ENCODE results near the gene SLC4A8. TPM values are rescaled to one million over a fixed set of nuclear protein-coding genes. Genes with fewer than 3 reads are reported as not detected.
A peak's percentile ranks its signal among the peaks of the same experiment; 100 is the strongest.

The SLC4A8 gene
- total RNA-seq, 1 donor from 2014 or later, result 2.3 TPM

DNA sequence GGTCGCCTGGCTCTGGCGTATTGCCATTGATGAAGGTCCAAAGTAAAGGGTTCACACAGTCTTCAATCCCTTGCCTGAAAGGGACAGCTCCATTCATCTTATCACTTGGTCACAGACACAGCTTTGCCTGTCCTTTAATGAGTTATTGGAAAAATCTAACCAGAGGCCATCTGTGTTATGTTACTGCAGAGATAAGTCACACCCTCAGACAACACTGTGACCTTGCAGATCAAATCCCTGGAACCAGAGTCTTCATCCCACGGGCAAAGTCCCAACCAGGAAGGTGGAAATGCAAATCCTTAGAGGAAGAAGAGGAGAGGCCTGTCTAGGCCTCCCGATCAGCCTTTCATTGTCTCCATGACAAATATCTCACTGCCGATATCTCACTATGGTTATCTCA lies 98.1 kb downstream of the SLC4A8 start:
- DNase-seq, result no peak
- Mint-ChIP-seq H3K4me3 (no peak overlapping the region), H3K36me3 (ENCODE audit: low read depth) (no peaks in the 10 kb centered on the region), H3K4me1 (peaks cover 2% of the 10 kb centered on the region), H3K9me3 (no peaks in the 10 kb centered on the region), H3K27ac (no peak overlapping the region), H3K27me3 (peaks cover 7% of the 10 kb centered on the region)
- intact Hi-C loops (cut with micrococcal nuclease), result no loop called here

DNA sequence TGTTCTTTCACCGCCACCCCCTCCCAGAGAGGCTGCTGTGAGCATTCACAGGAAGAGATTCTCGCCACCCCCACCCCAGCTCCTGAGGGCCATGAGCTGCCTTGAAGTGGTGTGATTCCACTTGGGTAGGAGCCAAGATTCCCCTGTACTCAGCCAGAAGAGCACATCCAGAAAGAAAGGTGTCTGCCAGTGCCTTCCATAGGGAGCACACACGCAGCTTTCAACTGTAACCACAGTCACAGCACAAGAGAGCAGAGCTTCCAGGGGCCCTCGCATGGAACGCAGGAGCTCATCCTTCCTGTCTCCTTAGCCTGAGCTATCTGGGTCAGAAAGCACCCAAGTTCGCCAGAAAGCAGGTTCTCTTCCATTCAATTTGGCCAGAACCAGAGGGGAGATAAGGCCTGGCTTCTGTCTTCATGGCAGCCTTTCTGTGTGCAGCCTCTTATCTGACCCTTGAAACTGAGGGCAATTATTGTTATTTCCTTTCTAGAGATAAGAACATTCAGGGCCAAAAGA lies 99.8 kb downstream of the SLC4A8 start:
- intact Hi-C loops (cut with micrococcal nuclease), result no loop called here
- H3K4me3 Mint-ChIP-seq, result no peak overlapping the region
- peaks cover 9% of the 10 kb centered on the region for H3K27me3 Mint-ChIP-seq
- DNase-seq, result no peak
- no peak overlapping the region for H3K27ac Mint-ChIP-seq
- no peaks in the 10 kb centered on the region for H3K36me3 Mint-ChIP-seq (ENCODE audit: low read depth)
- H3K9me3 Mint-ChIP-seq, result no peaks in the 10 kb centered on the region
- peaks cover 2% of the 10 kb centered on the region for H3K4me1 Mint-ChIP-seq

DNA sequence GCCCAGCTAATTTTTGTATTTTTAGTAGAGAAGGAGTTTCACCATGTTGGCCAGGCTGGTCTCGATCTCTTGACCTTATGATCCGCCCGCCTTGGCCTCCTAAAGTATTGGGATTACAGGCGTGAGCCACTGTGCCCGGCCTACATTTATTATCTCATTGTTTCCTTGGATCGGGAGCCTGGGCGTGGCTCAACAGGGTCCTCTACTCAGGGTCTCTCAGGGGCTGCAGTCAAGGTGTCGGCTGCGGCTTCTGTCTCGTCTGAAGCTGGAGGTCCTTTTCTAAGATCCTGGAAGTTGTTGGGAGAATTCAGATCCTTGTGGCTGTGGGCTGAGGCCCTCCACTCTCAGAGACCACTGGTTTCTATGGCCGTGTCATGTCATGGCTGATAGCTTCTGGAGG lies 100.9 kb downstream of the SLC4A8 start:
- intact Hi-C loops (cut with micrococcal nuclease), result no loop called here

DNA sequence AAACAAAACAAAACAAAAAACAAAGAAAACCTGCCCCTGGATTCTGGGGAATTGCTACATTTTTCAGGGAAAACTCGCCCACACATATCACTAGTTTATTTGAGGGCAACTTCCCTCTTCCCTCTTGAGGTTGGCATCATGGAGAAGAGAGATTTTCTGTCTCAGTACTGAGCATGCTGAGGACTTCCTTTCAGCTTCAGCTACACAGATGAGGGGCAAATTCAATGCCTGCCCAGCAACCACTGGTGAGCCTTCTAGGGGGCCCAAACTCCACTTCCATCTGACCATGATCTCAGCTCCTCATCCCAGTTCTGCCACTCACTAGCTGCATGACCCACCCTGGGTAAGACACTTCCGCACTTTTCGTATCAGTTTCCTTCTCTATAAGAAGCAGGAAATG lies 103.3 kb downstream of the SLC4A8 start:
- intact Hi-C loops (cut with micrococcal nuclease), result no loop called here
- H3K9me3 Mint-ChIP-seq, result no peaks in the 10 kb centered on the region
- peaks cover 19% of the 10 kb centered on the region for H3K27me3 Mint-ChIP-seq
- peaks cover 7% of the 10 kb centered on the region for H3K4me1 Mint-ChIP-seq
- no peak for DNase-seq
- no peak overlapping the region for H3K4me3 Mint-ChIP-seq
- no peaks in the 10 kb centered on the region for H3K36me3 Mint-ChIP-seq (ENCODE audit: low read depth)
- H3K27ac Mint-ChIP-seq, result no peak overlapping the region

More for the DNA sequence above, 100.9 kb downstream of the SLC4A8 start:
- no peak overlapping the region for H3K27ac Mint-ChIP-seq
- peaks cover 10% of the 10 kb centered on the region for H3K27me3 Mint-ChIP-seq
- DNase-seq, result no peak
- H3K36me3 Mint-ChIP-seq (ENCODE audit: low read depth), result no peaks in the 10 kb centered on the region
- peaks cover under 1% of the 10 kb centered on the region for H3K4me1 Mint-ChIP-seq
- H3K9me3 Mint-ChIP-seq, result no peaks in the 10 kb centered on the region
- H3K4me3 Mint-ChIP-seq, result no peak overlapping the region

DNA sequence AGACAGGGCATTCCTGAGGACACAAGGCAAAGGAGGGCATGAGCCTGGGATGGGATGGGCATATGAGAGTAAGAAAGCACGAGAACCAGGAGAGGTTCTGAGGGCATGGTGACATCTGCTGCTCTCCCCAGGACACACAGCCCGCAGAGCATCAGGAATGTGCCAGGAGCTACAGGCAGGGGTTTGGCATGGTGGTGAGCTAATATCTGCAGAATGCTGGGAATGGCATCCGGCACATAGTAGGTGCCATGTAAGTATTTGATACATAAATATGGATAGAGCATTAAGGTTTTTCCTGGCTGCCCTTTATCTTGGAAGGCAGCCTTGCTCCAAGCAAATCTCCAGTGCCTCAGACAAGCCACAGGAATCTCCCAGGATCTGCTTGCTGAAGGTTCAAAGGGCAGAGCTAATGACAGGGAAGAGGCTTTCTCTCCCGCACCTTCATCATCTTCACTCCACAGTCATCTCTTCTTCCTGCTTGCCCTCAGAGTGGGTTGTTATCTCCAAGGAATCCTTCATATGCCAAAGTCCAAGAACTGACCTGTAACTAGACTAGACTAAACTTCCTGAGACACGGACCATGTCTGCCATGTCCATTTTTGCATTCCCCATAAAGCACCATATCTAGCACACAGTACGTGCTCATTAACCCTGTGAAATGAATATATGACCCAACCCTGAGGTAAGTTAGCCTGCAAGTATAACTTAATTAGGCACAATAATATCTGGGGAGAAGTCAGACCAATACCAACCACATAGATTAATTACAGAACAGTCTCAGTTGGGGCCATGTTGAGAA lies 104.4 kb downstream of the SLC4A8 start:
- H3K27ac Mint-ChIP-seq, result no peak overlapping the region
- no peak for DNase-seq
- intact Hi-C loops (cut with micrococcal nuclease), result no loop called here
- no peak overlapping the region for H3K4me3 Mint-ChIP-seq
- no peaks in the 10 kb centered on the region for H3K36me3 Mint-ChIP-seq (ENCODE audit: low read depth)
- peaks cover 23% of the 10 kb centered on the region for H3K27me3 Mint-ChIP-seq
- no peaks in the 10 kb centered on the region for H3K9me3 Mint-ChIP-seq
- peaks cover 7% of the 10 kb centered on the region for H3K4me1 Mint-ChIP-seq

DNA sequence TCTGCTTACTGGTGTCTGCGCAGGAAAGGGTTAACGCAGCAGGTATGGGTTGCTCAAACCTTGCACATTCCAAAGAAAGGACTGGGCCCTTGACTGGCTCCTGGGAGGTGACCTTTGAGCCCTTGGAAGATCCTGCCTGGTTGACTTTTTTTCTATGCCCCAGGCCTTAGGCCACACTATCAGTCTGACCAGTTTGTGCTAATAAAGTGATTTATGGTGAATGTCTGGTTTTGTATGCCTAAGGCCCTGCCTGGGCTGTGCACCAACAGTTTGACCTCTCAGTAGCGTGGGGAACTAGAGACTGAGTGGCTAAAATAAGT lies 105.0 kb downstream of the SLC4A8 start:
- Mint-ChIP-seq H3K9me3 (no peaks in the 10 kb centered on the region), H3K36me3 (ENCODE audit: low read depth) (no peaks in the 10 kb centered on the region), H3K4me1 (peaks cover 7% of the 10 kb centered on the region), H3K27ac (no peak overlapping the region), H3K27me3 (peaks cover 25% of the 10 kb centered on the region), H3K4me3 (no peak overlapping the region)
- intact Hi-C loops (cut with micrococcal nuclease), result no loop called here
- DNase-seq, result no peak

DNA sequence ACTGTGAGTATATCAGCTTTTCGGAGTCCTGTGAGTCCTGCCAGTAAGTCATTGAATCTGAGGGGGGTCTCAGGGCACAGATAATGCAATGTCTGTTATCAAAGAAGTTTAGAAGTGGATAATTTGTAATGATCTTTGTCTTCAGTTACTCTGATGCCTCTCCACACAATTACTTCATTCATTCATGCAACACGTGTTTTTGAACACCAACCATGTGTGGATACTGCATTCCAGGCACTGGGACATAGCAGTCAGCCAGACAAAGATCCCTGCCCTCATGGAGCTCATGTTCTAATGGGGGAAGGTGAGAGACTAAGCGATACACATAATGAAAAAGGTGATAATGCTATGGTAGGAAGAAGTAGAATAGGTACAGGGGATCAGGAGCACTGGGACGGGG lies 105.6 kb downstream of the SLC4A8 start:
- H3K27me3 Mint-ChIP-seq, result peaks cover 27% of the 10 kb centered on the region
- H3K36me3 Mint-ChIP-seq (ENCODE audit: low read depth), result no peaks in the 10 kb centered on the region
- no peak overlapping the region for H3K27ac Mint-ChIP-seq
- H3K9me3 Mint-ChIP-seq, result no peaks in the 10 kb centered on the region
- H3K4me1 Mint-ChIP-seq, result peaks cover 7% of the 10 kb centered on the region
- DNase-seq, result no peak
- H3K4me3 Mint-ChIP-seq, result no peak overlapping the region
- intact Hi-C loops (cut with micrococcal nuclease), result loop anchor here (5.0 kb wide), 1 partner anchor 48 kb away; no protein-coding TSS in a partner anchor

DNA sequence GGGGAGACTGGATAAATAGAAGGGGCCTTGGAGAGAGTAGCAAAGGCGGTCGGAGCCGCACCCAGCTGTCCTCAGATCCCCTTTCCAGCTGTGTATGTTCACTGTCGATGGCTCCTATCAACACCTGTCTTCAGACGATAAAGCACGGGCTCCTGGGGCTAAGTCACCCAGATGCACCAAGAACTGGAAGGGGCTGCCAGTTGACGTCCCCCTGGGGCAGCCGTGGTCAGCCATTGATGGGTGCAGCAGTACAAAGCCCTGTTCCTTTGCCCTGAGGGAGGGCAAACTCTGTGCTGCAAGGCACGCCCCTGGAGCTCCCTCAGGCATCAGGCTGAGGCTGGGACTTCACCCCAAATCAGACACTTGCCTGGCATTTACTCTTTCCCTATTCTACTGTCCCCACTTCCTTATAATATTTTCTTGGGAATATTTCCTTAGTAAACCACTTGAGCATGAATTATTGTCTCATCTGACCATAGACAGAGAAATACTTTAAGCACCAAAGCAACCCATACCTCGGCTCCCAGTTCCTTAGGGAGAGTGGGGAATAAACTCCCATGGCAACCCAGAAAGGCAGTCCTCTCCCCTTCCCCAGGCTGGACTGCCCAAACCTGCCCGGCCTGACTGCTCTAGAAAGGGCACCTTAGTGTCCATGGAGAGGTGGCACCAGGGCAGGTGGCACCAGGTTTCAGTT lies 106.8 kb downstream of the SLC4A8 start:
- no peak for DNase-seq
- Mint-ChIP-seq H3K27me3 (peaks cover 29% of the 10 kb centered on the region), H3K36me3 (ENCODE audit: low read depth) (no peaks in the 10 kb centered on the region), H3K4me3 (no peak overlapping the region), H3K27ac (no peak overlapping the region), H3K4me1 (peaks cover 7% of the 10 kb centered on the region), H3K9me3 (no peaks in the 10 kb centered on the region)
- intact Hi-C loops (cut with micrococcal nuclease), result loop anchor here (5.0 kb wide), 1 partner anchor 49 kb away; no protein-coding TSS in a partner anchor

DNA sequence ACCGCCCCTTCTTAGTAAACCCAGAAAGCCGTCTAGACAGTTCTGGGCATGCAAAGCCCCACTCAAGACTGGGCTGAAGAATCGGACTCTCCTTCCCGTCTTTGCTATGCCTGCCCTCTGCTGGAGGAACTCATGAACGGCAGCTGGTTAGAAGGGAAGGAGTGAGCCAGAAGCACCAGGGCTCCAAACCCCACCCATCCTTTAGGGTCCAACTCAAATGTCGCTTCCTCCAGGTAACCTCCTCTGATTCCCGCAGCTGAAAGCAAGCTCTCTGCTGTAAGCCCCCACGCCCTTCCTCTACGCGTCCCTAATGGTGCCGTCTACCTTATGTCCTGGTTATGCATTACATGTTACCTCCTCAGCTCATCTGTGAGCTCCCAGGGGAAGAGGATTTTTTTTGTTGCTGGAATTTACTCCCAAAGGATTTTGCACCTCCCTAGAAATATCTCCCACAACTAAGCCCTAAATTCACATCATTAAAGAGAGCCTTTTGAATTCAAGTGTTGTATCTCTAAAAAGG lies 107.4 kb downstream of the SLC4A8 start:
- H3K27ac Mint-ChIP-seq, result no peak overlapping the region
- H3K4me1 Mint-ChIP-seq, result peaks cover 7% of the 10 kb centered on the region
- H3K27me3 Mint-ChIP-seq, result peaks cover 29% of the 10 kb centered on the region
- intact Hi-C loops (cut with micrococcal nuclease), result loop anchor here (1.0 to 5.0 kb wide), 2 partner anchors 50 to 111 kb away; no protein-coding TSS in a partner anchor
- H3K36me3 Mint-ChIP-seq (ENCODE audit: low read depth), result no peaks in the 10 kb centered on the region
- peak; percentile 94 for DNase-seq
- no peaks in the 10 kb centered on the region for H3K9me3 Mint-ChIP-seq
- H3K4me3 Mint-ChIP-seq, result no peak overlapping the region

DNA sequence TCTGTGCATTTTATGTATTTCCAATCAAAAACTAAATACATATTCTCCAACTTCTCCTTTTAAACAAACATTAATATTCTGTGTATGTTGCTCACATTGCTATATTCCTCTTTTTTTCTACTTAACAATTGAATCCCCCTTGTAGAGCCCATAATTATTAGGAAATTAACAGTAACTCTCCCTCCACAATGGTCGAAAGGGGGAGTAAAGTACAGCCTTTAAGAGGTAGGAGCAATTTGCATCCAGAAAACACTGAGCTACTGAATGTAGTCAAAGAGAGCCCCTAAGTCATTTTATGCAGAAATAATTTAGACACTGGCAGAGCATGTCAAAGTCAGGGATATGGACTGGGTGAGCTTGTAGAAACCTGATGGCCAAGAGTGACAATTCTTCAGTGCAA lies 109.2 kb downstream of the SLC4A8 start:
- Mint-ChIP-seq H3K27me3 (peaks cover 29% of the 10 kb centered on the region), H3K9me3 (no peaks in the 10 kb centered on the region), H3K27ac (no peak overlapping the region), H3K36me3 (ENCODE audit: low read depth) (no peaks in the 10 kb centered on the region), H3K4me3 (no peak overlapping the region), H3K4me1 (peaks cover 7% of the 10 kb centered on the region)
- DNase-seq, result no peak
- intact Hi-C loops (cut with micrococcal nuclease), result loop anchor here (5.0 kb wide), 1 partner anchor 51 kb away; no protein-coding TSS in a partner anchor

DNA sequence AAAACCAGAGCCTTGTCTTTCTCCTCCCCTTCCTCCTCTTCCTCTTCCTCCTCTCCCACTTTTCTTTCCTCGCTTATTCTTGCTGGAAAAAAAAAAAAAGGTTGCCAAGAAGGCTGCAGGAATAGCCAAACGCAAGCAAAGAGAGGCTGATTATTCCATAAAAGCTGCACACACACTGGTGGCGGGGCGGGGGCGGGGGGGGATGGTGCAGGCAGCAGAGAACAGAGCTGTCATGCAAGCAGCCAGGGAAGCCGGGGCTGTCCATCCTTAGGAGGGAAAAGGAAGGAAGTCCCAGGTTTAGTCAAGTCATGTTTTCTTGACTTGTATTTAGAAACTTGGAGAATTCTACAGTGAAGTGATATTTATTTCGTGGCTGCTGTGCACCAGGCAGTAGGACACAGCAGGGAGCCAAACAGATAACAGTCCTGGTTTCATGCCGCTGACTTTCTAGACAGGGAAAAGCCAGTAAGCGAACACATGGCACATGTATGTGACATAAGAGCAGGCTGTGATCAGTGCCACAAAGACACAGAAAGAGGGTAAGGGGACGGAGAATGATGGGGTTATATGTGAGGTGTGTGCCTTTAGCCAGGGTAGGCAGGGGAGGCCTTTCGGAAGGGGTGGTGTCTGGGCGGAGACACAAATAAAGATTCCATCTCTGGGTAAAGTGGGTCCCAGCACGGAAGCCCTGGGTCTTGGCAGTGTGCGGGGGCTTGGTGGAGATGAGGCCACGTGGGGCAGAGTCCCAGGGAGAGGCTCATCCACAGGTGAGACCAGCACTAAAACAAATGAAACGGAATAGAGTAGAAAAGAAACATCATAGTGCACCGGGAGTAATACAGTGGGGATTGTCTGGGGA lies 109.8 kb downstream of the SLC4A8 start:
- Mint-ChIP-seq H3K27me3 (peaks cover 27% of the 10 kb centered on the region), H3K27ac (no peak overlapping the region), H3K4me1 (peaks cover 7% of the 10 kb centered on the region), H3K9me3 (no peaks in the 10 kb centered on the region), H3K36me3 (ENCODE audit: low read depth) (no peaks in the 10 kb centered on the region), H3K4me3 (no peak overlapping the region)
- intact Hi-C loops (cut with micrococcal nuclease), result loop anchor here (5.0 kb wide), 1 partner anchor 52 kb away; no protein-coding TSS in a partner anchor
- no peak for DNase-seq

DNA sequence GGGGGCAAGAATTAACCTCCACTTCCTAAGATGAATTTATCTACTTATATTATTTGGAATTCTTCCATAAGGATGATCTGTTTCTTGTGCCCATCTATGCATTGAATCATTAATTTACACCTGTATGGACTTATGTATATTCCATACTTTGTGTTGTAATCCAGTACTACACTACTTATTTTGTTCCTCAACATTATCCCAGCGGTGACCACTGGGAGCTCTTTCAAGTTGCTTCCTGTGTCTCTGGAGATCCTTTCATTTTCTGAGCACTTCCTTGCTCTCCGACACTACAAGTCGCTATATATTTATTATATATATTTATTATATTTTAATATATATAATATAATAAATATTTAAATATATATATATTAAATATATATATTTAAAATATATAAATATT lies 111.5 kb downstream of the SLC4A8 start:
- Mint-ChIP-seq H3K36me3 (ENCODE audit: low read depth) (no peaks in the 10 kb centered on the region), H3K27me3 (peaks cover 20% of the 10 kb centered on the region), H3K9me3 (no peaks in the 10 kb centered on the region), H3K27ac (no peak overlapping the region), H3K4me3 (no peak overlapping the region), H3K4me1 (peaks cover 7% of the 10 kb centered on the region)
- DNase-seq, result no peak
- intact Hi-C loops (cut with micrococcal nuclease), result no loop called here

DNA sequence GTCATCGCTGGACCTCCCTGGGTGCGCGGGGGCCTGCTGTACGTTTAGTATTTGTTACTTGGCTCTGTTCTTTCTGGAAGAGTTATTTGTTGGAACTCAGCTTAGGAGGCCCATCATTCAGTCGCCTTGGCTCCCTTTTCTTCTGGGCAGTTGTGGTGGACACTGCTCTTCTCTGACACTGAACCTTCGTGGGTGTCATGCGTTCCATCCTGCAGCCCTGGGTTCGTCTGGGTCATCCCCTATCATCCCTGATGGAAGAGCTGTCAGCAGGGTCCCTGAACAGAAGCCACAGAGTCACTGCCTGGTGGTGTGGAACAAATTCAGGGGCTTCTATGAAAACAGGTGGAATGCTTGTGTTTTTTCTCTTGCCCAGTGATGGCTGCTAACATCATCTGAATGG lies 113.5 kb downstream of the SLC4A8 start:
- H3K36me3 Mint-ChIP-seq (ENCODE audit: low read depth), result no peaks in the 10 kb centered on the region
- H3K9me3 Mint-ChIP-seq, result no peaks in the 10 kb centered on the region
- intact Hi-C loops (cut with micrococcal nuclease), result no loop called here
- DNase-seq, result no peak
- peaks cover 16% of the 10 kb centered on the region for H3K27me3 Mint-ChIP-seq
- H3K4me1 Mint-ChIP-seq, result no peaks in the 10 kb centered on the region
- H3K4me3 Mint-ChIP-seq, result no peak overlapping the region
- no peak overlapping the region for H3K27ac Mint-ChIP-seq

All from activated CD4-positive, alpha-beta T cell treated with anti-CD3 and anti-CD28 coated beads, Interleukin-2, amount 10 ng/mL, durations not matched to agents 24 days and 14 days (primary cell).